Measurements from ENCODE around the gene ENTPD1.

- no peak for TF ChIP-seq CTCF (IDR thresholded peaks at IDR 0.05)
- TF ChIP-seq POLR2A (IDR thresholded peaks at IDR 0.05), result no peak
These were observed 152.5 kb downstream of the ENTPD1 start for GRCh38 chr10:95908450-95908849.

Measured in thyroid gland (tissue), 4 donors.